T1000 (cell line): ENCODE measurements around the gene PTPN13.
"Not testable (repeated sequence)": the region's sequence is repeated elsewhere in the genome, so short reads cannot be mapped to it uniquely, and the experiment has no call there.

Source experiments
- DNase-seq: peaks from one replicate; lab custom pipeline; 2025; ENCODE audit warnings: mixed read lengths; lab: John Stamatoyannopoulos, UW

Gene PTPN13

DNA sequence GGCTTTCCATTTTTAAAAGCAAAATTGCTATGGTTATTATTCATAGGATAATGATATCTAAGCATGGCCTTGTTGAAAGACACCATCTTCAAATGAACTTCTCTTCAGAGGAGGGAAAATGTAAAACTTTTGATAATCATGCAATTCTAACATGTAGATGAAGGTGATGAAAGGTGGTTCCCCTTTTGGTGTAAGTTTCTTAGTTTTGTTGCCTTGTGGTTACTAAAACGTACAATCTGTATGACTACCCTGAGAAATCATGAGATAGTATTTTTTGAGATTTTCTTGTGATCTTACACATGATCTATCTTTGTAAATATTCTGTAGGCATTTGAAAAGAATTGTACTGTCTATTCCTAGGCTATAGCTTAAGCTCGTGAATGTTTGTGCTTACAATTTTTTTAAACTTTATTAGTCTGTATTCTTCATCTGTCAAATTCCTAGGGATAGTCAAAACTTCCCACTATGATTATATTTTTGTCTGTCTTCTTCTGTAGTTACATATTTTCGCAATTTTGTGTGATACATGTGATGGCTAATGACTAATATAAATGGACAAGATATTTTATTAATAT lies 47.5 kb downstream of the PTPN13 start:
- no peak for DNase-seq

DNA sequence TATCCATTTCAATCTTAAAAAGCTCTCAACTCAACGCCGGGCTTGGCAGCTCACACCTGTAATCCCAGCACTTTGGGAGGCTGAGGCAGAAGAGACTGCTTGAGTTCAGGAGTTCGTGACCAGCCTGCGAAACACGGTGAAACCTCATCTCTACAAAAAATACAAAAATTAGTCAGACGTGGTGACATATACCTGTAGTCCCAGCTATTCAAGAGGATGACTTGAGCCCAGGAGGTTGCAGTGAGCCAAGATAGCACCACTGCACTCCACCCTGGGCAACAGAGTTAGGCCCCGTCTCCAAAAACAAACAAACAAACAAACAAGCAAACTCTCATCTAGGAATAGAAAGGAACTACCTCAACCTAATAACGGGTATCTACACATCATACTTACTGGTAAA lies 50.8 kb downstream of the PTPN13 start:
- no peak for DNase-seq

DNA sequence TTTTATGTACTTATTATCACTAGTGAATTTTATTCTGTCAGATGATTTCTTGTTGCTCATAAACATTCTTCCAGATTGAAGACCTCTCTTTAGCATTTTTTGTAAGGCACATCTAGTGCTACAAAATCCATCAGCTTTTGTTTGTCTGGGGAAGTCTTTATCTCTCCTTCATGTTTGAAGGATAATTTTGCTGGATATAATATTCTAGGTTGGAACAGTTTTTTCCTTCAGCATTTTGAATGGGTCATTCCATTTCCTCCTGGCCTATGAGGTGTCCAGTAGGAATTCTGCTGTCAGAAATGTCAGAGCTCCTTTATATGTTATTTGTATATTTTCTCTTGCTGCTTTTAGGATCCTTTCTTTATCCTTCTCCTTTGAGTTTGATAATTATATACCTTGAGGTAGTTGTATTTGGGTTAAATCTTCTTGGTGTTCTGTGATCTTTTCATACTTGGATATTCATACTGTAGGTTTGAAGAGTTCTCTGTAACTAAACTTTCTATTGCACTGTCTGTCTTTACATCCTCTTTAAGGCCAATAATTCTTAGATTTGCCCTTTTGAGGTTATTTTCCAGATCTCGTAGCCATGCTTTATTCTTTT lies 58.3 kb downstream of the PTPN13 start:
- DNase-seq = no peak

DNA sequence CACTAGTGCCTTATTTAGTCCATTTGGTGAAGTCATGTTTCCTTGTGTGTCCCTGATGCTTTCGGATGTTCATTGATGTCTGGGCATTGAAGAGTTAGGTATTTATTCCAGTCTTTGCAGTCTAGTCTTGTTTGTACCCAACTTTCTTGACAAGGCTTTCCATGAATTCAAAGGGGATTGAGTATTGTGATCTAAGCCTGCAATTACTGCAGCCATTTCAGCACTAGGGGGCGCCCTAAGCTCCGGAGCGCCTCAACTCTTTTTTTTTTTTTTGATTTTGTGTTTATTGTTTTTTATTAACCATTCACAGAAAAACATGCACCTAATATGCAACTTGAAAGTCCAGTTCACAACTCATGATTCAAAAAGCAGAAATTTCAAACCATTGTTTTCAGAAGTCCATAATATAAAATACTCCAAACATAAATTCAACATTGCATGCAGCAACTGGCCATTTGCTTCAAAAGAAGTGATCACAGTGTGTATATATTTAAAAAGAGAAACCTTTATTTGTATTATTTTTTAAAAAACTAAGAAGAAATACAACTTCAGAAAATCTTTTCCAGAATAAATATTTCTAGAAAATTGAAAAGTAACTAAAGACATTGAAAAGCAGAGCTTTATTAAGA lies 59.2 kb downstream of the PTPN13 start:
- no peak for DNase-seq

DNA sequence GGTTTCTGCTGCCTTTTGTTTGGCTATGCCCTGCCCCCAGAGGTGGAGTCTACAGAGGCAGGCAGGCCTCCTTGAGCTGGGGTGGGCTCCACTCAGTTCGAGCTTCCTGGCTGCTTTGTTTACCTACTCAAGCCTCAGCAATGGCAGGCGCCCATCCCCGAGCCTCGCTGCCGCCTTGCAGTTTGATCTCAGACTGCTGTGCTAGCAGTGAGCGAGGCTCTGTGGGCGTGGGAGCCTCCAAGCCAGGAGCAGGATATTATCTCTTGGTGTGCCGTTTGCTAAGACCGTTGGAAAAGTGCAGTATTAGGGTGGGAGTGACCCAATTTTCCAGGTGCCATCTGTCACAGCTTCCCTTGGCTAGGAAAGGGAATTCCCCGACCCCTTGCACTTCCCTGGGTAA lies 62.7 kb downstream of the PTPN13 start:
- DNase-seq = not testable (repeated sequence)

DNA sequence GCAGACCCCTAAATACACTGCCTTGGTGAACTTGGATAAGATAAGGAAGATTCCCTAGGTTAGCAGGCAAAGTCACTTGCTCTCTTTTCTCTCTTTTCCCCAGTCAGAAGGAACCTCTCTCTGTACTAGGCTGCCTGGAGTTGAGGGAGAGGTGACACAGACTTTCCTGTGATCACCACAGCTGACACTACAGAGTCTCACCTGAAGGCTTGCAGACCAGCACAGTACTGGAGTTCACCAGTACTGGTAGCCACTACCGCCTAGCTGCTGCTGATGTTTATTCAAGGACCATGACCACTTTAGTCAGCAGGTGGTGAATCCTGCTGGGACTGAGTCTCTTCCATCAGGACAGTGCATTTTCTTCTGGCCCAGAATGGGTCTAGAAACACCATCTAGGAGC lies 63.3 kb downstream of the PTPN13 start:
- DNase-seq = no peak

DNA sequence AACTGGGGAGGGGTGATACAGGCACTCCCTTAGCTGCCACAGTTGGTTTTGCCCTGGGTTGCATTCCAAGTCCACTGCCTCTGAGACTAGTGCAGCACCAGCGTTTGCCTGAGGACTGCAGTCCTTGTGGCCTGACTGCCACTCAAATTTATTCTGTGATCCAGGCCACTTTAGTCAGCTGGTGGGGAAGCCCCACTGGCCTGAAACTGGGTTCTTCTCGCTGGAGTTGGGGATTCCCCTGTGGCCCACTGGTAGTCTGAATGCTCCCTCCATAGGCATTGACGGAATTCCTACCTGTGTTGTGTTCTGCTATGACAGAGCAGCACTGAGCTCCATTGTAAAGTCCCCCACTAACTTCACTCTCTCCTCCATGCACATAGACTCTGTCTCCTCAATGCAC lies 63.8 kb downstream of the PTPN13 start:
- DNase-seq = no peak

DNA sequence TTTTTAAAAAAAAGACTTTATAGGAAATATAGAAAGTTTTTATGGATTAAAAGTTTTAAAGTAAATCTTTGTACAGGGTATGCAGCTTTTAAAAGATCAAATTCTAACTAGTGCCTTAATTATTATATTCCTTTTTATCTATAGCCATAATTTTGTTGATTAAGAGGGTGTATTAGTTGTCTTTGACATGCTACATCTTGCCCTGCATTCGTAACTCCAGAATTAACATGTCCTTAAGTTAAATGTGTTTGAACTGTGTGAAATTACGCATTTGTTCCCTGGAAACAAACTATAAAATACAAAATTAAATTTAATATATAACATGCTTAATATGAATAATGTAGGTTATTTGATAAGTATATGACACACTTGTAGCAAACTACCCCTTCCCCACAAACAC lies 66.3 kb downstream of the PTPN13 start:
- DNase-seq = no peak

DNA sequence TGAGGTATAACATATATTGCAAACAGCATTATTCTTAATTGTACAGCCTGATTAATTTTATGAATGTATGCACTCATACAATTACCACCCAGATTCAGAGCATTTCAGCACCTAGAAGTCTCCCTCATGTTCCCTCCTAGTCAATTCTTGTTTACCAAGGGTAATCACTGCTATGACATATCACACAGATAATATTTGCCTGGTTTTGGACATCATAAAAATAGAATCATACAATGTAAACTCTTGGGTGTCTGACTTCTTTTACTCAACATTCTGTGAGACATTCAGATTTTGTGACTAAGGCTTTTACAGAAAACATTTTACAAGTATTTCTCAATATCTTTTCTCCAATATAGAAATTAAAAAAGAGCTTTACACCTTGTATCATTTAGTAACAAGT lies 66.9 kb downstream of the PTPN13 start:
- DNase-seq = no peak

DNA sequence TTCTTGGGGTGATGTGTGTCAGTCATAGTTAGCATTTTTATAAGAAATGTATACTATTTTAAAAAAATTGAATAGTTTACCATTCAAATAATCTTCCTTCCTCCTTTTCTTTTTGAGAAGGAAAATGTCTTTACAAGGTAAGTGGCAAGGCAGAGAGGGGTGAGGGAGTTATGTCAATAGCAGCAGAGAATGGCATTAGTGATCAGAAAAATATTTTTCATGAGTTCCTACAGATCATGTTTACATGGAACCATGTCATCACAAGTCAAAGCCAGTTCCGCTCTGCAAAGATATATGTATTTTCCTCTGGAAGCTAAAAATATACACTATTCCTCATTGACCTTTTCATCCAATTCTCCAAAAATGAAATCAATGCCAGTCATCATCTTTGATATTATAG lies 67.3 kb downstream of the PTPN13 start:
- no peak for DNase-seq

DNA sequence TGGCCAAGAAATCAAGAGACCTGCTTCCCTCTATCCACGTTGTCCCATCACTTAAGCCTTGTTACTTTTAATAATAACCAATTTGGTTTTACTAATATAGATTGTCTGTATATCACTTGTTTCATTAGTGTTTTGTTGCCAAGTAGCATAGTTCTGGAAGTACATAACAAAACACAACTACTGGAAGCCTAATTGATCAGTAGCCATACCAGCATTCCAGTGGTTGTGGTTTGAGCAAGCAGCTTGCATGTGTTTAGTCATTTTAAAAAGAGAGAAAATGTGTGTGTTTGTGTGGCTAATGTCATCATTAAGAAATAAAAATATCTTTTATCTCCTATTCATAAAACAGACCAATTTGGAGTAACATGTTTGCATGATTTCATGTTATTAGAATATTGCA lies 70.8 kb downstream of the PTPN13 start:
- no peak for DNase-seq

DNA sequence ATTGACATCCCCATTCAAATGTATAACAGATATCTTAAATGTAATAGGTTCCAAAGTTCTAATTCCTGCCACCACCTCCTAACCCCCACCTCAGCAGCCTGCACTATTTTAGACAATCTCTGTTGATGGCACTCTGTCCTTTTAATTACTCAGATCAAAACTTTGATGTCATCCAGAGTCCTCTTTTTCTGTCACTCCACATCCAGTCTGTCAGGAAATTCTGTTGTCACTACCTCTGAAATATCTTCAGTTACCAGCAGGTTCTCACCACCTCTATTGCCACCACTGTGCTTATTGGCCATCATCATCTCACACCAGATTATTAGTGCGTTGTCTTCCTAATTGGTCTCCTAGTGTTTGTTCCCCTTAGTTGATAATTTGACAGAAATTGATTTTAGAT lies 76.2 kb downstream of the PTPN13 start:
- DNase-seq = no peak

DNA sequence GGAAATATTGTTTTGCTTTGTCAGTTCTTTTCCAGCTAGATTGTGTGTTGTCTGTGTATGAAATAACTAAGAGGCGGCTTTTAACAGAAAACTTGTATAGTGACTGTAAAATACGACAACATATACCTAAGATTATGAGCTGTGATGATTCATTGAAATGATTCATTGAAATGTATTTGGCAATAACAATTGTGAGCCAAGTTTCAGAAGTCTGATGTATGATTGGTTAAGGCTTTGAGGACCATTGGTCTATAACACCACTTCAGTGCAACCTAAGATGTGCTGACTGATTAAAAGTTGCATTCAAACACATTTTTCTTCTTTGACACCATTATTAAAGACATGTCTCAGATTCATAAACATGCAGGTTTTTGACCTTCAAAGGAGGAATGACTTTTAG lies 76.6 kb downstream of the PTPN13 start:
- DNase-seq = no peak

DNA sequence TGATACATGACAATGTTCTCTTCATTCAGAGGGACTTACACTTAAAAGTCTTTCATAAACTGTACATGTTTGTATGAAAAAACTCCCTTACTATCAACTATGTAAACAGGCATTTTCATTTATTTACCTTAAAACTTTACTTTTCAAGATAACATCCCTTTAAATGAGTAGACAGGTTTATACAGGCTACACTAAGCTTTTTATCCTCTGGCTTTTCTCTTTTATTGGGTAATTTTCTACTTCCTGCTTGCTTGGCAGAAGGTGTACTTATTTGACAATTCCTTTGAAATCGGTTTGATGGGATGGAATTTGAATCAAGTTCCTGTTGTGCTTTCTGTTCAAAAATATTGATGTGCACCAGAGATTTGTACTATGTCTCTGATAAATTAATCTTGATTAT lies 81.4 kb downstream of the PTPN13 start:
- DNase-seq = no peak

DNA sequence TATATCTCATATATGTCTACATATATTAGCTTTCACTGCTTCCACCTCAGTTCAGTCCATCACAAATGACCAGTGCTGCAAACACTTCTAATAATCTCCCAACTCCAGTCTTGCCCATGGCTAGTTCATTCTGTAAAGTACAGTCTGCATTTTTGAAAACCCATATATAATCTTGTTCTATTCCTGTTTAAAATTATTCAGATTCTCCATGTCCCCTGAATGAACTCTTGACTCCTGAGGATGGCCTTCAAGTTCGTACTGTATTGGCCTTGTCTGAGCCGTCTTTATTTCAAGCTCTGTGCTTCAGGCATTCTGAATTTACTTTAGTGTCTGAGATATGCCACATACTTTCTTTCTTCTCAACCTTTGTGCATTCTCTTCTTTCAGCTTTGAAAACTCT lies 84.7 kb downstream of the PTPN13 start:
- no peak for DNase-seq

DNA sequence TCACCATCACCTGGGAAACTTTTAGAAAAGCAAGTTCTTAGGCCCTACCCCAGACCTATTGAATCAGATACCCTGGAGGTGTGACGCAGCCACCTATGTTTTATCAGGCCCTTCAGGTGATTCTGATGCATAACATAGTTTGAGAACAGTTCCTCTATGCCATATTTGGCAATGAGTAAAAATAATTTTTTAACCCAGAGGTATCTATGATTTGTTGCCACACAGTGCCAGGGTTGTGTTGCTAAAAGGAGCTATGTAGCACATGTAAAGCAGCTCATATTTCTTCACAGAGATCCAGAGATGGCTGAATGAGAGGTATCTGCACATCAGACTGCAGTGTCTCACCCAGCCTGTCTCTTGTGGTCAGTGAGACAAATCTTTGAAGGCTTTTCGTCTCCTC lies 85.3 kb downstream of the PTPN13 start:
- no peak for DNase-seq

DNA sequence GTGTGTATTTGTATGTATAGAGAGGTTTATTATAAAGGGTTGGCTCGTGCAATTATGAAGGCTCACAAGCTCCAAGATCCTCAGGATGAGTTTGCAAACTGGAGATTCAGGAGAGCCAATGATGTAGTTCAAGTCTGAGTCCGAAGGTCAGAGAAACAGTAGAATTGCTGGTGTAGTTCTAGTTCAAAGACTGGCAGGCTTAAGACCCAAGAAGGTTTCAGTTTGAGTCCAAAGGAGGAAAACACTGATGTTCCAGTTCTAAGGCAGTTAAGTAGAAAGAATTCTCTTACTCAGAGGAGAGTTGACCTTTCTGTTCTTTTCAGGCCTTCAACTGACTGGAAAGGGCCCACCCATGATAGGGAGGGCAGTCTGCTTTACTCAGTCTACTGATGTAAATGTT lies 89.1 kb downstream of the PTPN13 start:
- DNase-seq = no peak

DNA sequence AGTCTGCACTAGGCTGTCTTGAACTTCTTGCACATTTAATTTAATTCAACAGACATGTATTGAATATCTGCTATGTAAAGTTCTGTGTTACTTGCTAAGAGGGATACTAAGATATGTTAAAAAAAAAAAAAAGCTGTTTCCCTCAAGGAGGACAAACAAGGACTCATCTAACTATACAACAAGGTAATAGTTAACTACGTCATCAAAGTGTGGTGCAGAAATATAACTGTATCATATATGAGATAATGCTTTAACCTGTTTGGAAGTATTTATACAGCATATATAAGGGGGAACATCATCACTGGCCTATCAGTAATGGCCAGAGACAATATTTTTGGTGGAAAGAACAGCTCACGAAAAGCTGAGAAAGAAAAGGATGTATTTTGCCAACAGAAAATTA lies 89.9 kb downstream of the PTPN13 start:
- DNase-seq = no peak

DNA sequence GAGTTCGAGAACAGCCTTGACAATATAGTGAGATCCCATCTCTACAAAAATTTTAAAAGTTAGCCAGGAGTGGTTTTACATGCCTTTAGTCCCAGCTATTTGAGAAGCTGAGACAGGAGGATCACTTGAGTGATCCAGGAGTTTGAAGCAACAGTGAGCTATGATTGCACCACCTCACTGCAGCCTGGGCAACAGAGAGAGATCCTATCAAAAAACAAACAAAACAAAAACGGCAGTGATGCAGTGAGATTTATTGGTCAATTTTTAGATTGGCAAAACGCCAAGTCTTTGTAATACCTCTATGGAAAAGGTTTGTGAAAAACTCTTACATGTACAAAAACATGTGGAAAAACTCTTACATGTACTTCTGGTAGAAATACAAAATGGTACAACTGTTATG lies 91.3 kb downstream of the PTPN13 start:
- no peak for DNase-seq

DNA sequence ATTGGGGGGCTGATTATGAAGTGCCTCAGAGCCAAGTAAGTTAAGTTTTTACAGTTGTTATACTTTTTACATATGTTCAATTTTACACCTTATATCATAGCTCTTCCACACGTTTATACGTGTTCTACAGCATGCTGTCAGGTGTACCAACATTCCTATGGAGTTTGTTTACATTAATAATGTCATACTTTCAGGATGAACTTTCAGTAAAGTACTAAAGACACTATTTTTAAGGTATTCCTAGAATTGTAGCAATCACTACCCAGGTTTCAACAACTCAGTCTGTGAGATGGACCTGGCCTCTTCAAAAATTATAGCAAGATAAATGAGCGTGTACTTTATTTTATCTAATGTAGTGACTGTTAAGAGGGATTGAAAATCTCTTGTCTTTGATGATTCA lies 92.6 kb downstream of the PTPN13 start:
- DNase-seq = no peak

DNA sequence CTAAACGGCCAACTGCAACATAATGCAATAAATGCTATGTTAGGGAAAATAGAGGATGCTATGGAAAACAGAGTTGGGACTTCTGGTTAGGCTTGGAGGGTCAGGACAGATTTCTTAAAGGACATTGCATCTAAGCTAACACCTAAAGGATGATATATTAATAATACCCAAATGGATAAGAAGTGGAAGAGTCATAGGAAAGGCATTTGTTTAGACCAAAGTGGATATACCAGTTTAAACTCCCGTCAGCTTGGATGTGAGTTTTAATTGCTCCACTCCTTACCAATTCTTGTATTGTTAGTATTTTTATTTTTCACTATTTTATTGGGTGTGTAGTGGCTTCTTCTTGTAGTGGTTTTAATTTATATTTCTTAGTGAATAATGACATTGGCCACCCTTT lies 93.9 kb downstream of the PTPN13 start:
- DNase-seq = no peak

DNA sequence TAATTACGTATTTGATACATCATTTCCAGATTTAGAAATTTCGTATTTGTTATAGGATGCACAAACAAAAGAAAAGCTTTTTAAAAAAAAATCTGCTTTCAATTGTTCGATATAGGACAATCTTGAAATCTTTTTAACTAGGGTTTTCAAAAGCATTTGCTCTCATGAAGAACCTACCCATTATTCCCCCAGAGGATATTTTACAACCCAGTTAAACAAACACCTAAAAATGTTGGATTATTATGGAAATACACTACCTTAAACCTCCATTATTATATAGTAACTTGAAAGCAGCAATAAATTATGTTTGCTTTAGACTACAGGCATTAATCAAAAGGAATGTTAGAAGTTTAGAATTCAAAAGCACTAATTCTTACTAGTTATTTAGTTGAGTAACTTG lies 110.5 kb downstream of the PTPN13 start:
- no peak for DNase-seq

DNA sequence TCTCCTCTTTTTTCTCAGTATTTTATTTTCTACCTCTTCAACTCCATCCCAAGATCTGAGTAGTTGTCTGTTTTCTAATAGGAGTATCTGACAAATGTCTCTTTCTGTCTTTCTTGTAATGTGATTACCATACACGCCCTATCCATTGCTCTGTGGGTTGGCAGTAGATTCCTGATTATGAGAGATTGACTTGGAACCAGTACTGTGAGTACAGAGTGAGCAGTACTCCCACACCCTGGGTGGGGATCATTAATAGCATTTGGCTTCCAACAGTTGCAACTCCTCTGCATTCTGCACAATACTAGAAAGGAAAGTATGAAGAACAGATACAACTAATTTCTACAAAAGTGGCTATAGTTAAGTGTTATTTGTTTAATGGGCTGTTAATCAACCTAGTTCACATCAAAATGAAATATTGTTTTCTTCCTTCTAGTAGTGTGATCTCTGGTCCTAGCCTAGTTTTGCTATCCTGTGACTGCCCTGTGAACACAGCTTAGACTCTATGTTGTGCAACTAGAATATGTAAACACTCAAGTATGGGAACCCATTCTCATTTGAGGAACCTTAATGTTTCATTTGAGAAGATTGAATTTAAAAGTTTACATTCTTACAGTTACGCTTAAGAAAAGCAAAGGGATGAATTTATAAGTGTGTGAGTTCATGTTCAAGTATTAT lies 112.9 kb downstream of the PTPN13 start:
- DNase-seq = no peak

DNA sequence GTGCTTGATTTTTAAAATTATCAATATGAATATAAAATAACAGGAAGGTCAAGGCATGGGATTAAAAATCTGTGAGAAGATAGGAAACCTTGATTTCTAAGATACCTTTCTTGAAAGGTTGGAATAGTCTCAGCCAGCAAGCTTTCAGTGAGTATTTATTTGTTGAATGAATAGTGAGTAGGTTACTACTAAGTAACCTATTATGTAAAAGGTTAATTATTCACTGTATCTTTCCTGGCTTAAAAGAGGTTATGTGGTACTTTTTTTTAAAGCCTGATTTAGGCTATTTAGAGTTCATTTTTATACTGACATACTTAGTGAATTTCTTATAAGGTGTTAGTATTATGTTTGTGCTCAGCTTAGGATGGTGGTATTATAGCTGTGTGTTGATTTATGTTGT lies 123.5 kb downstream of the PTPN13 start:
- DNase-seq = no peak
